CD4-positive, alpha-beta T cell treated with Interleukin-15 for 1 hour (primary cell): ENCODE results near the gene CFAP47.
"Not testable (repeated sequence)": the region's sequence is repeated elsewhere in the genome, so short reads cannot be mapped to it uniquely, and the experiment has no call there.

Source experiments
- DNase-seq: peaks from one replicate; pipeline ENCODE4 v3.0.0-alpha.2; 2020

CFAP47 gene

DNA sequence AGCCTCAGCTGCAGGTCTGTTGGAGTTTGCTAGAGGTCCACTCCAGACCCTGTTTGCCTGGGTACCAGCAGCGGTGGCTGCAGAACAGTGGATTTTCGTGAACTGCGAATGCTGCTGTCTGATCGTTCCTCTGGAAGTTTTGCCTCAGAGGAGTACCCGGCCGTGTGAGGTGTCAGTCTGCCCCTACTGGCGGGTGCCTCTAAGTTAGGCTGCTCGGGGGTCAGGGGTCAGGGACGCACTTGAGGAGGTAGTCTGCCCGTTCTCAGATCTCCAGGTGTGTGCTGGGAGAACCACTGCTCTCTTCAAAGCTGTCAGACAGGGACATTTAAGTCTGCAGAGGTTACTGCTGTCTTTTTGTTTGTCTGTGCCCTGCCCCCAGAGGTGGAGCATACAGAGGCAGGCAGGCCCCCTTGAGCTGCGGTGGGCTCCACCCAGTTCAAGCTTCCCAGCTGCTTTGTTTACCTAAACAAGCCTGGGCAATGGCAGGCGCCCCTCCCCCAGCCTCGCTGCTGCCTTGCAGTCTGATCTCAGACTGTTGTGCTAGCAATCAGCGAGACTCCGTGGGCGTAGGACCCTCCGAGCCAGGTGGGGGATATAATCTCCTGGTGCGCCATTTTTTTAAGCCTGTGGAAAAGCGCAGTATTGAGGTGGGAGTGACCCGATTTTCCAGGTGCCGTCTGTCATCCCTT is 315.4 kb downstream of the CFAP47 start:
- DNase-seq, result not testable (repeated sequence)

DNA sequence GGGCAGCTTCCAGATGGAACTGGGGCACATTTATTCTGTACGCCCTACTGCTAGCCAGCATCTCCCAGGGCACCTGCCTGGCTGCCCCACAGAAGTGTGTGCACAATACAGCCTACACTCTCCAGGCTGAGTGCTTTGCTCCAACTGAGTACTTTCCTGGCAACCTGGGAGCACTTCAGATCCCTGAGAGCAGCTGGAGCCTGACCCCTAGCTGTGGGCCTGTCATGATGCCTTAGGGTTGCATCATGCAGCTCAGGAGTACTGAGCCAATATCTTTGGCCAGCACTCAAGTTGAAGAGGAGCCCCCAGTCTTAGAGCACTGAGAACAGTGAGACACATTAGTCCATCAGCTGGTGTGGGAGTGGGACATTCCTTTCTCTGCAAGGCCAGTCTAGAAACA is 321.9 kb downstream of the CFAP47 start:
- DNase-seq, result no peak

DNA sequence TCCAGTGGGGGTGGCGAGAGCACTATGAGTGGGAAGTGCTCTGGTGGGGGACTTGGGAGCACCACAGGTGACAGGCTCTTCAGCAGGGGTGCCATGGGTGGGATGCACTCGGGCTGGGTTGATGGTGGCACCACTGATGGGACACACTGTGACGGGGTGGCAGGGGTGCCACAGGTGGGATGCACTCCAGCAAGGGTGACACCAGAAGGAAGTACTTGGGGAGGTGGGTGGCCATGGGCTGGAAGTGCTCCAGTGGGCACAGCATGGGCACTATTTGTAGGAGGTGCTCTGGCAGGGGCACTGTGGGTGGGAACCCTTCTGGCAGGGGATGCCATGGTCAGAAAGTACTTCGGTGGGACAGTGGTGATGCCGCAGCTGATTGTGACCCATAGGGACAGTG is 346.6 kb downstream of the CFAP47 start:
- no peak for DNase-seq

GRCh38 chrX:36310136-36310535 is 390.6 kb downstream of the CFAP47 start:
- DNase-seq, result no peak

- no peak for DNase-seq
These were observed 394.8 kb downstream of the CFAP47 start for GRCh38 chrX:36314303-36314702.

DNA sequence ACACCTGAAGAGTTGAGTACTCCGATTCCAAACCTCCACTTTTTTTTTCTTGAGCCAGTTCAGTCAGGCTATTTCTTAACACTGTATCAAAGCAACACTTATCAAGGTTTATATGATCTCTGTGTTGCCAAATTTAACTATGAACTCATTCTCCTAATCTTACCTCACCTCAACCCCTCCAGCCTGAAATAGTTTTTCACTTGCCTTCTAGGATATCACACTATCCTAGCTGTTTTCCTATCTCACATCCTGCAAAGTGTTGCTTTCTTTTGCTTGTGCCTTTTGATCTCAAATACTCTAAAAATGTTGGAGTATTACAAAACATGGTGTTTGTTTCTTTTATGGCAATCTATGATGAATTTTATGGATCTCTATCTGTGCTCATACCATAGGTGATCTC is 415.0 kb downstream of the CFAP47 start:
- DNase-seq, result no peak

- DNase-seq, result no peak
These were observed 417.2 kb downstream of the CFAP47 start for GRCh38 chrX:36336751-36337150.

DNA sequence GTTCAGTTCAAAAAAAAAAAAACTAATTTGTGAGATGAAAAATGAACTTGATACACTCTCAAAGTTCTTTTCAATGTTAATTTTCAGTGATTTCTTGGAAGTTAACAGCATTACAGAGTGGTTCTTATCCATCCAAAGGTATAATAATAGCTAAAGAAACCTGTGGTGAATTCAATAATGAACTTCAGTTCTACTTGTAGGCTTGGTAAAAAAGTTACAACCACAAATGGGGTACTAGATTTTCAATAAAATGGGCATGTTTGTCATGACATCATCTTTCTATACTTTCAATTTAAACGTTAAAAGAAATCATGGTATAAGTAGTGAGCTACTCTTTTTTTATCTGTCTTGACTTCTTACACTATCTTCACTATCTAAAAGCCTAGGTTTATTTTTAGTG is 424.8 kb downstream of the CFAP47 start:
- DNase-seq, result no peak

DNA sequence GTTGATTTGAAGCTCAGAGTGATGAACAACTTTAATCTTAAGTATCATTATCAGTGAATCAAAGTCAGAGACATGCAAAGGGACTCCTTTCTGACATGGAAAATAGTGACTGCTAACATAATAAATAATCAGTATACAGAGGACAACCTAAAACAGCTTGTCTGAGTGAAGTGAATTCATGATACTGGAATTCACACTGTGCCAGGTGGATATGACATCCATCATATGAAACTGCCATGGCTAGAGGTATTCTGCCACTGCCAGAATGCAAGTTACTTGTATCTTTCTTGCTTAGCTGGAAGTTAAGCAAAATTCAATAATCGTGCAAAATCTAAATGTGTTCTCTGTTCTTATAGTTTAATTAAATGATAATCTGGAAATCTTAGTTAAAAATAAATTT is 429.0 kb downstream of the CFAP47 start:
- DNase-seq, result no peak

- no peak for DNase-seq
These were observed 438.3 kb downstream of the CFAP47 start for GRCh38 chrX:36357855-36358254.

DNA sequence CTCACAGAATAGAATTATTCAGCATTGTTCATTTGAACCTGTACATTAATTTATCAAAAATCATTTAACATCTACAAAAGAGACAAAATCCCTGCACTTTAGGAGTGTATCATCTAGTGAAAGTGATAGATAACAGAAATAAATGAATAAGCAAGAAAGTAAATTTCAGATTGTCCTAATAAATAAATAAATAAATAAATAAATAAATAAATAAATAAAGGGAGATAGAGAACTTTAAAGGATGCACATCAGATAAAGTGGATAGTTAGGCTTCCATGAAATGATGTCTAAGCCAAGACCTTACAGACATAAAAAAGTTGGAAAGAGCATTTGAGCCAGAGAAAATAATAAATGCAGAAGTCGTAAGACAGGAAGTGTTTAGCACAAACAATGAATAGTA is 444.7 kb downstream of the CFAP47 start:
- no peak for DNase-seq

DNA sequence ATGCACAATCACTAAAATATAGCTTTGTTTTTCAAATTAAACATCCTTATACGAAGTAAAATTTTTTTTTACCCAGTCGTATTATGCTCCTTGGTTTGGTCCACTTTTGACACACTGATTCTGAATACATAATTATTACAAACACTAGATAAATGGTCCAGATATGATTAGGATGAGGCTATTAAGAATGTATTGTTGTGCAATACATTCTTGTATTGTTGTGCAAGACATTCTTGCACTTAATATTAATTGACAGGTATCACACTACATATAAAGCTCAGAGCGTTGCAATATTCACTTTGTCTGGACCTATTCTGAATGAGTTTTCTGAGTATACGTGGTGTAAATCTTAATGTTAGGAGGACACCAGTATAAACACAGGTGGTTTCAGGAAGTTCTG is 464.0 kb downstream of the CFAP47 start:
- DNase-seq, result no peak

DNA sequence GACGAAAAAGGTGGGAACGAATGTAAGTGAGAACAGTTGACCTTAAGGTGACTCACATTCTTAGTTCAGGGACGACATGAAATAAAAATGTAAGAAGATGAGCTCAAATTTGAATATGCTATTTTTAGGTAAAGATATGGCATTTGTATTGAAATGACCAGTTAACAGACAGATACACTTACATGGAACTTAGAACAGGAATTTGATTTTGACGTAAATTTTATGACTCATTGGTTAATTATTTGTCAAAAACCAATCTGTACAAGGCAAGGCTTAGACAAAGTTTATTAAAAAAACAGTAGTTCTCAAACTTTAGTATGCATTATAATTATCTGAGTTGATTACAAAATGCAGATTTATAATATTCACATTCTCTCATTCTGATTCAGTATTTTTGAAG is 469.4 kb downstream of the CFAP47 start:
- DNase-seq, result no peak

DNA sequence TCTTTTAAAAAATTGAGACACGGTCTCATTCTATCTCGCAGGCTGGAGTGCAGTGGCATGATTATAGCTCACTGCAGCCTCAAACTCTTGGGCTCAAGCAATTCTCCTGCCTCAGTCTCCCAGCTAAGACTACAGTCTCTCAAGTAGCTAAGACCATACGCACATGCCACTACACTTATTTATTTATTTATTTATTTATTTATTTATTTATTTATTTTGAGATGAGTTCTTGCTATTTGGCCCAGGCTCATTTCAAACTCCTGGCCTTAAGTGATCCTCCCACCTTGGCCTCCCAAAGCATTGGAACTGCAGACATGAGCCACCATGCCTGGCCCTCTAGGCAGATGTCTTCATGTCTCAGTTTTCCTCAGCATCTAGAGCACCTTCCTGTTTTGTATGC is 482.2 kb downstream of the CFAP47 start:
- no peak for DNase-seq

- no peak for DNase-seq
These were observed 488.3 kb downstream of the CFAP47 start for GRCh38 chrX:36407836-36408235.

DNA sequence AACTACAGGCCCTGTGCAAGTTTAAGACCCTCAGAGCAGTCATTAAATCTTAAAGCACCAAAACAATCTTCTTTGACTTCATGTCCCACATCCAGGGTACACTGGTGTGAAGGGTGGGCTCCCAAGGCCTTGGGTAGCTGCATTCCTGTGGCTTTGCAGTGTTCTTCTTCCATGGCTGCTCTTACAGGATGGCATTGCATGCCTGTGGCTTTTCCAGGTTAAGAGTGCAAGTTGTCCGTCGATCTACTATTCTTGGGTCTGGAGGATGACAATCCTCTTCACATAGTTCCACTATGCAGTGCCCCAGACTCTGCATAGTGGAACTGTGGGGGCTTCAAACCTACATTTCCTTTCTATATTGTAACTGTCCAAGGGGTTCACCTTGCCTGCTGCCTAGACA is 494.5 kb downstream of the CFAP47 start:
- no peak for DNase-seq

DNA sequence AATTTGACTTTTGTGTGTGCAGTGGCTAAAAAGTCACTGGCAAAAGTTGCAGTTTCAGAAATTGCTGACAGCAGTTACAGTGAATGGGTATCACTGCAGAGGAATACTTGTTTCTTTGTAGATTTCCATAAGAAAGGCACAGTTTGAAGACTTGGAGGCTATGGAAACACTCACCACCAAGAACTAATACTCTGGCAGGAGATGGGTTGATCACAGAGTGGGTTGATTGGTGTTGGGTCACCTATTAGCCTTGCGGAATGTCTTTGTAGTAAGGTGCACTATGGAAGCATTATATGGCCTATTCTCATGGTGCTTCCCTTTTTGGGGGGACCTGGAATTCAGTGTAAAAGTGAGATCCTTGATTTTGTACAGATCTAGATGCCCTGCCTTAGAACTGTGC is 502.8 kb downstream of the CFAP47 start:
- DNase-seq, result no peak

DNA sequence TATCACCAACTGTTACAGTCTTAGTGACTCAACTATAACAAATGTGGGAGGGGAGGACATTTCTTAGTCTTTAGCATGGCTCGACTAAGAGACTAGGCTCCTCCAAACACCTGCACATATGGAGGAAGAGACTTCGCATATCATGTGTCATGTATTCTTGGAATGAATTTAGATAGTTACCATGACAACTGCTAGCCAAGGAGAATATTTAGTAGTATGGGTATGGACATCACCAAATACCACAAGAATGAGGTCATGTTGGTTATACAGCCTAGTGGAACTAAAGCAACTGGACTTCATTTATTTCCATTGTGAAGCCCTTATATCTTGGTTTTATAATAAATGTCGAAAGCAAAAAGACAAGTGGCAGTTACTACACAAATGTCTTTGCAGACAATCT is 512.3 kb downstream of the CFAP47 start:
- no peak for DNase-seq

GRCh38 chrX:36434522-36434921 is 515.0 kb downstream of the CFAP47 start:
- DNase-seq, result no peak
